Measurements from ENCODE around the gene HAUS1.
"Not testable (repeated sequence)": the region's sequence is repeated elsewhere in the genome, so short reads cannot be mapped to it uniquely, and the experiment has no call there.

Gene HAUS1

GRCh38 chr18:46072959-46073358, 31.2 kb upstream of the HAUS1 start:
- H3K9me3 Mint-ChIP-seq = no peaks in the 10 kb centered on the region
- DNase-seq = no peak
- H3K4me1 Mint-ChIP-seq = peaks cover 50% of the 10 kb centered on the region
- peak overlapping the region; percentile 83 to 87 for H3K4me3 Mint-ChIP-seq
- no peak for ATAC-seq
- H3K27me3 Mint-ChIP-seq = no peaks in the 10 kb centered on the region
- no peak overlapping the region for H3K27ac Mint-ChIP-seq

GRCh38 chr18:46073474-46074331, 30.5 kb upstream of the HAUS1 start:
- ATAC-seq = peak; percentile 41
- H3K27ac Mint-ChIP-seq = peak overlapping the region in 1 of 2 donors; percentile 12
- no peaks in the 10 kb centered on the region for H3K9me3 Mint-ChIP-seq
- no peak overlapping the region for H3K4me3 Mint-ChIP-seq
- peaks cover 48% of the 10 kb centered on the region for H3K4me1 Mint-ChIP-seq
- no peaks in the 10 kb centered on the region for H3K27me3 Mint-ChIP-seq
- DNase-seq = peak; percentile 59 to 62

- DNase-seq = no peak
- H3K4me1 Mint-ChIP-seq = no peaks in the 10 kb centered on the region
- H3K9me3 Mint-ChIP-seq = no peaks in the 10 kb centered on the region
- no peaks in the 10 kb centered on the region for H3K27me3 Mint-ChIP-seq
- no peak for ATAC-seq
- H3K27ac Mint-ChIP-seq = no peak overlapping the region
- no peak overlapping the region for H3K4me3 Mint-ChIP-seq
These were observed 24.8 kb upstream of the HAUS1 start for GRCh38 chr18:46079336-46079735.

- ATAC-seq (no peak), DNase-seq (no peak)
- Mint-ChIP-seq H3K4me3 (no peak overlapping the region), H3K9me3 (no peaks in the 10 kb centered on the region), H3K27ac (peak overlapping the region in 1 of 2 donors; percentile 21), H3K4me1 (no peaks in the 10 kb centered on the region), H3K27me3 (no peaks in the 10 kb centered on the region)
These were observed 24.0 kb upstream of the HAUS1 start for GRCh38 chr18:46080156-46080555.

- Mint-ChIP-seq H3K4me1 (peaks cover 10% of the 10 kb centered on the region), H3K9me3 (no peaks in the 10 kb centered on the region), H3K4me3 (no peak overlapping the region), H3K27me3 (no peaks in the 10 kb centered on the region), H3K27ac (peak overlapping the region in 1 of 2 donors; percentile 34)
- ATAC-seq (no peak), DNase-seq (no peak)
These were observed 19.8 kb upstream of the HAUS1 start for GRCh38 chr18:46084431-46084830.

- not testable (repeated sequence) for H3K9me3 Mint-ChIP-seq, H3K4me3 Mint-ChIP-seq, H3K27me3 Mint-ChIP-seq, ATAC-seq, DNase-seq
- peaks cover 17% of the 10 kb centered on the region for H3K4me1 Mint-ChIP-seq
- H3K27ac Mint-ChIP-seq = peak overlapping the region in 1 of 2 donors; percentile 56
These were observed 15.7 kb upstream of the HAUS1 start for GRCh38 chr18:46088501-46088900.

- Mint-ChIP-seq H3K27me3 (no peaks in the 10 kb centered on the region), H3K27ac (peak overlapping the region; percentile 13 to 78), H3K9me3 (no peaks in the 10 kb centered on the region), H3K4me1 (peaks cover 32% of the 10 kb centered on the region), H3K4me3 (peak overlapping the region; percentile 69 to 92)
- DNase-seq = no peak
- no peak for ATAC-seq
These were observed 8.7 kb upstream of the HAUS1 start for GRCh38 chr18:46095532-46095931.

- Mint-ChIP-seq H3K27ac (peak overlapping the region; percentile 99 to 100), H3K9me3 (no peaks in the 10 kb centered on the region), H3K4me3 (peak overlapping the region; percentile 92 to 97), H3K4me1 (peaks cover 26% of the 10 kb centered on the region), H3K27me3 (no peaks in the 10 kb centered on the region)
- no peak for ATAC-seq
- no peak for DNase-seq
These were observed 7.4 kb upstream of the HAUS1 start for GRCh38 chr18:46096651-46097300.

GRCh38 chr18:46097431-46097800, 6.8 kb upstream of the HAUS1 start:
- DNase-seq = no peak
- Mint-ChIP-seq H3K4me1 (peaks cover 26% of the 10 kb centered on the region), H3K4me3 (peak overlapping the region; percentile 92 to 97), H3K27ac (peak overlapping the region; percentile 99 to 100), H3K27me3 (no peaks in the 10 kb centered on the region), H3K9me3 (no peaks in the 10 kb centered on the region)
- peak; percentile 12 for ATAC-seq

- peaks cover 27% of the 10 kb centered on the region for H3K4me1 Mint-ChIP-seq
- H3K27me3 Mint-ChIP-seq = no peaks in the 10 kb centered on the region
- DNase-seq = peak; percentile 83 to 85
- peak; percentile 95 for ATAC-seq
- peak within 1 kb of the TSS; percentile 92 to 97 for H3K4me3 Mint-ChIP-seq
- no peaks in the 10 kb centered on the region for H3K9me3 Mint-ChIP-seq
- H3K27ac Mint-ChIP-seq = peak within 1 kb of the TSS; percentile 99 to 100
These were observed 6.2 kb upstream of the HAUS1 start, which contains the start of gene ATP5F1A for GRCh38 chr18:46097801-46098615. ATP5F1A (minus strand) TSS chr18:46098296; CDS start chr18:46098231, 65 bp downstream.

GRCh38 chr18:46098616-46098933, 5.6 kb upstream of the HAUS1 start:
- H3K27me3 Mint-ChIP-seq = no peaks in the 10 kb centered on the region
- H3K9me3 Mint-ChIP-seq = no peaks in the 10 kb centered on the region
- no peak for ATAC-seq
- peak overlapping the region; percentile 99 to 100 for H3K27ac Mint-ChIP-seq
- peak overlapping the region; percentile 92 to 97 for H3K4me3 Mint-ChIP-seq
- no peak for DNase-seq
- H3K4me1 Mint-ChIP-seq = peaks cover 33% of the 10 kb centered on the region

- Mint-ChIP-seq H3K27ac (no peak overlapping the region), H3K9me3 (no peaks in the 10 kb centered on the region), H3K4me1 (peaks cover 31% of the 10 kb centered on the region), H3K4me3 (no peak overlapping the region), H3K27me3 (no peaks in the 10 kb centered on the region)
- DNase-seq = no peak
- no peak for ATAC-seq
These were observed 4.7 kb upstream of the HAUS1 start for GRCh38 chr18:46099463-46099862.

GRCh38 chr18:46109386-46109785, 5.2 kb downstream of the HAUS1 start:
- H3K4me1 Mint-ChIP-seq = peaks cover 28% of the 10 kb centered on the region
- H3K4me3 Mint-ChIP-seq = no peak overlapping the region
- H3K27me3 Mint-ChIP-seq = no peaks in the 10 kb centered on the region
- no peak overlapping the region for H3K27ac Mint-ChIP-seq
- no peaks in the 10 kb centered on the region for H3K9me3 Mint-ChIP-seq
- no peak for DNase-seq
- no peak for ATAC-seq

GRCh38 chr18:46110406-46110805, 6.2 kb downstream of the HAUS1 start:
- no peak for DNase-seq
- Mint-ChIP-seq H3K4me1 (peaks cover 23% of the 10 kb centered on the region), H3K9me3 (no peaks in the 10 kb centered on the region), H3K27ac (no peak overlapping the region), H3K4me3 (no peak overlapping the region), H3K27me3 (no peaks in the 10 kb centered on the region)
- no peak for ATAC-seq

GRCh38 chr18:46113751-46114150, 9.6 kb downstream of the HAUS1 start:
- no peak overlapping the region for H3K4me3 Mint-ChIP-seq
- no peak overlapping the region for H3K27ac Mint-ChIP-seq
- ATAC-seq (no peak), DNase-seq (no peak)
- no peaks in the 10 kb centered on the region for H3K27me3 Mint-ChIP-seq
- H3K9me3 Mint-ChIP-seq = no peaks in the 10 kb centered on the region
- peaks cover 8% of the 10 kb centered on the region for H3K4me1 Mint-ChIP-seq

Measured in stimulated activated naive CD8-positive, alpha-beta T cell treated with anti-CD3 and anti-CD28 coated beads, Interleukin-15, amount 100 ng/mL, for 72 hours (primary cell).